DND-41 (cell line): ENCODE results near the gene KCTD21.

Experiments
- ATAC-seq: fragments of 200-7000 bp; cut with Tn5 transposase; 3 replicates; pipeline ENCODE4 v1.9.1; 2021; ENCODE audit warnings: low read depth; ENCODE audit not compliant: insufficient read depth
- DNase-seq: peaks from one replicate; pipeline ENCODE4 v3.0.0-alpha.2; 2020
- H2AFZ ChIP-seq: 2 replicates; pipeline ENCODE4 v1.6.0; 2012; ENCODE audit warnings: low read depth, low read length
- H3K27ac ChIP-seq: 2 replicates; pipeline ENCODE4 v1.5.1; 2012; ENCODE audit warnings: low read length, inconsistent platforms
- H3K27me3 ChIP-seq: fragments of 200-600 bp; sonication (generic); 2 replicates; pipeline ENCODE4 v1.6.0; 2012; ENCODE audit warnings: low read length, mild to moderate bottlenecking, inconsistent platforms; ENCODE audit not compliant: insufficient read depth, poor library complexity
- H3K36me3 ChIP-seq: 2 replicates; pipeline ENCODE4 v1.5.1; 2012; ENCODE audit warnings: low read length, inconsistent platforms; ENCODE audit not compliant: insufficient read depth
- H3K4me1 ChIP-seq: 2 replicates; pipeline ENCODE4 v1.5.1; 2012; ENCODE audit warnings: mild to moderate bottlenecking, low read length; ENCODE audit not compliant: insufficient read depth
- H3K4me2 ChIP-seq: 2 replicates; pipeline ENCODE4 v1.6.0; 2012; ENCODE audit warnings: mild to moderate bottlenecking, moderate library complexity, low read length, inconsistent platforms; ENCODE audit not compliant: insufficient read depth
- H3K4me3 ChIP-seq, 2 experiments: fragments of 200-600 bp in 1 of 2; shearing (Covaris generic) in 1 of 2; 2 replicates each; pipeline ENCODE4 v1.5.1; 2012 to 2016; ENCODE audit warnings: inconsistent platforms in 2 of 2, low read length in 2 of 2, mild to moderate bottlenecking in 2 of 2, low read depth in 1 of 2, moderate library complexity in 1 of 2
- H3K79me2 ChIP-seq: 2 replicates; pipeline ENCODE4 v1.6.0; 2012; ENCODE audit warnings: low read length, inconsistent platforms; ENCODE audit not compliant: insufficient read depth
- H3K9ac ChIP-seq: 2 replicates; pipeline ENCODE4 v1.6.0; 2012; ENCODE audit warnings: low read depth, mild to moderate bottlenecking, inconsistent platforms, low read length, moderate library complexity
- H3K9me3 ChIP-seq: 2 replicates; pipeline ENCODE4 v1.5.1; 2012; ENCODE audit warnings: low read length, moderate library complexity, mild to moderate bottlenecking, inconsistent platforms; ENCODE audit not compliant: insufficient read depth, severe bottlenecking
- H4K20me1 ChIP-seq: 2 replicates; pipeline ENCODE4 v1.6.0; 2012; ENCODE audit warnings: low read length; ENCODE audit not compliant: insufficient read depth
- EZH2 ChIP-seq: IDR thresholded peaks from 3 replicates; pipeline ENCODE4 v1.6.1; 2012; ENCODE audit warnings: borderline replicate concordance, low read depth, mild to moderate bottlenecking, moderate library complexity, low read length, inconsistent platforms; ENCODE audit not compliant: severe bottlenecking
- TF ChIP-seq, protein P1 (sequence below): IDR thresholded peaks from 2 replicates; pipeline ENCODE4 v1.5.1; 2012; ENCODE audit warnings: borderline replicate concordance, low read length, moderate library complexity, mild to moderate bottlenecking; ENCODE audit not compliant: poor library complexity, severe bottlenecking; ENCODE audit errors: extremely low read depth

The KCTD21 gene

GRCh38 chr11:78202733-78203167 is 14.3 kb upstream of the KCTD21 start:
- peak; percentile 84 for DNase-seq
- Histone ChIP-seq H3K79me2 (no peaks in the 10 kb centered on the region), H3K4me3 (peak overlapping the region in 1 of 2 experiments; percentile 51; a peak in 2 of 4 replicates), H3K4me2 (peak overlapping the region; percentile 75), H4K20me1 (no peaks in the 10 kb centered on the region), H3K27me3 (no peaks in the 10 kb centered on the region), H3K27ac (peak overlapping the region; percentile 94), H3K4me1 (peaks cover 44% of the 10 kb centered on the region), H3K36me3 (peaks cover 42% of the 10 kb centered on the region), H2AFZ (peak overlapping the region; percentile 69), H3K9me3 (no peaks in the 10 kb centered on the region), H3K9ac (peak overlapping the region; percentile 53)
- TF ChIP-seq EZH2, result no peak
- TF ChIP-seq, protein P1, sequence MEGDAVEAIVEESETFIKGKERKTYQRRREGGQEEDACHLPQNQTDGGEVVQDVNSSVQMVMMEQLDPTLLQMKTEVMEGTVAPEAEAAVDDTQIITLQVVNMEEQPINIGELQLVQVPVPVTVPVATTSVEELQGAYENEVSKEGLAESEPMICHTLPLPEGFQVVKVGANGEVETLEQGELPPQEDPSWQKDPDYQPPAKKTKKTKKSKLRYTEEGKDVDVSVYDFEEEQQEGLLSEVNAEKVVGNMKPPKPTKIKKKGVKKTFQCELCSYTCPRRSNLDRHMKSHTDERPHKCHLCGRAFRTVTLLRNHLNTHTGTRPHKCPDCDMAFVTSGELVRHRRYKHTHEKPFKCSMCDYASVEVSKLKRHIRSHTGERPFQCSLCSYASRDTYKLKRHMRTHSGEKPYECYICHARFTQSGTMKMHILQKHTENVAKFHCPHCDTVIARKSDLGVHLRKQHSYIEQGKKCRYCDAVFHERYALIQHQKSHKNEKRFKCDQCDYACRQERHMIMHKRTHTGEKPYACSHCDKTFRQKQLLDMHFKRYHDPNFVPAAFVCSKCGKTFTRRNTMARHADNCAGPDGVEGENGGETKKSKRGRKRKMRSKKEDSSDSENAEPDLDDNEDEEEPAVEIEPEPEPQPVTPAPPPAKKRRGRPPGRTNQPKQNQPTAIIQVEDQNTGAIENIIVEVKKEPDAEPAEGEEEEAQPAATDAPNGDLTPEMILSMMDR, result peak; percentile 9
- ATAC-seq, result peak; percentile 97

DNA sequence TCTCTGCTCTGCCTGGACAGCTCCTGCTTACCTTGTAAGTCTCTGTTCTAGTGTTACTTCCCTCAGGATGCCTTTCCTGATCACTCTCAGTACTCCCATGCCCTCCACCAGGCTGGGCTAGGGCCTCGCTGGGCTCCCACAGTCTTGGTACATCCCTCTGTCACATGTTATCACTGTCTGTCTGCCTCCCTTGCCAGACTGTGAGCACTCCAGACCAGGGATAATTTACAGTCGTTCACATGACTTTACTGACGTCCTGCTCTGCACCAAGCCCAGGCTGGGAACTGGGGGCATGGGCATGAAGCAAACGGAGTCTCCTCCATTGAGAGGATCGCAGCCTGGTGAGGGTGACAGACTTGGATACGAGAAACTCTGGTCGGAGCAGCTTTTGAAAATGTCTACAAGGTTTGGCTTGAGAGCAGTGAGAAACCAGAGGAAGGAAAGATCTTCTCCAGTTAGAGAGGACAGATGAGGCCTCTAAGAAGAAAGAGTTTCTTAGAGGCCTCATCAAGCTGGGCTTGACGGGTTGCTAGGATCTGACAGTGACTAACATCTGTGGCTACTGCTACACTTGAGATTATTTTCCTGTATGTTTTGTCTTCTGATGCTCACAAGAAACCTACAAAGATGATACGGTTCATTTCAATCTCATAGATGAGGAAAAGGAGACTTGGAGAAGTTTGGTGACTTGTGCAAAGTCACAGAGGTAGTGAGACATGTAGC is 12.8 kb upstream of the KCTD21 start:
- Histone ChIP-seq H3K36me3 (peaks cover 41% of the 10 kb centered on the region), H2AFZ (no peak overlapping the region), H3K4me1 (peaks cover 44% of the 10 kb centered on the region), H3K9ac (peak overlapping the region; percentile 20; the same call in 1 of the 2 replicates), H3K27ac (peak overlapping the region; percentile 94), H3K27me3 (no peaks in the 10 kb centered on the region), H3K79me2 (no peaks in the 10 kb centered on the region), H3K4me3 (no peak overlapping the region), H4K20me1 (no peaks in the 10 kb centered on the region), H3K9me3 (no peaks in the 10 kb centered on the region), H3K4me2 (no peak overlapping the region)
- no peak for DNase-seq
- ATAC-seq, result no peak
- TF ChIP-seq, protein P1, result no peak
- TF ChIP-seq EZH2, result no peak

GRCh38 chr11:78200553-78200952 is 12.1 kb upstream of the KCTD21 start:
- Histone ChIP-seq H4K20me1 (no peaks in the 10 kb centered on the region), H3K27me3 (no peaks in the 10 kb centered on the region), H2AFZ (no peak overlapping the region), H3K4me3 (no peak overlapping the region), H3K4me2 (no peak overlapping the region), H3K9ac (no peak overlapping the region), H3K9me3 (no peaks in the 10 kb centered on the region), H3K4me1 (peaks cover 44% of the 10 kb centered on the region), H3K27ac (peak overlapping the region; percentile 94; the same call in 1 of the 2 replicates), H3K79me2 (peaks cover 5% of the 10 kb centered on the region; the same call in 1 of the 2 replicates), H3K36me3 (peaks cover 45% of the 10 kb centered on the region)
- no peak for DNase-seq
- ATAC-seq, result no peak
- no peak for TF ChIP-seq EZH2

- Histone ChIP-seq H4K20me1 (no peaks in the 10 kb centered on the region), H3K36me3 (peaks cover 45% of the 10 kb centered on the region), H3K79me2 (peaks cover 10% of the 10 kb centered on the region; the same call in 1 of the 2 replicates), H3K4me2 (no peak overlapping the region), H3K27me3 (no peaks in the 10 kb centered on the region), H3K9ac (no peak overlapping the region), H3K4me3 (no peak overlapping the region), H3K9me3 (no peaks in the 10 kb centered on the region), H2AFZ (no peak overlapping the region), H3K27ac (no peak overlapping the region), H3K4me1 (peaks cover 44% of the 10 kb centered on the region)
- DNase-seq, result no peak
- TF ChIP-seq EZH2, result no peak
- TF ChIP-seq, protein P1, result no peak
- no peak for ATAC-seq
Measured at GRCh38 chr11:78200061-78200460, 11.6 kb upstream of the KCTD21 start.
